ENCODE results near the gene MINDY4B. TPM values are rescaled to one million over a fixed set of nuclear protein-coding genes. Genes with fewer than 3 reads are reported as not detected.
A peak's percentile ranks its signal among the peaks of the same experiment; 100 is the strongest.

MINDY4B gene
- total and polyA plus RNA-seq, 5 donors, result not detected

DNA sequence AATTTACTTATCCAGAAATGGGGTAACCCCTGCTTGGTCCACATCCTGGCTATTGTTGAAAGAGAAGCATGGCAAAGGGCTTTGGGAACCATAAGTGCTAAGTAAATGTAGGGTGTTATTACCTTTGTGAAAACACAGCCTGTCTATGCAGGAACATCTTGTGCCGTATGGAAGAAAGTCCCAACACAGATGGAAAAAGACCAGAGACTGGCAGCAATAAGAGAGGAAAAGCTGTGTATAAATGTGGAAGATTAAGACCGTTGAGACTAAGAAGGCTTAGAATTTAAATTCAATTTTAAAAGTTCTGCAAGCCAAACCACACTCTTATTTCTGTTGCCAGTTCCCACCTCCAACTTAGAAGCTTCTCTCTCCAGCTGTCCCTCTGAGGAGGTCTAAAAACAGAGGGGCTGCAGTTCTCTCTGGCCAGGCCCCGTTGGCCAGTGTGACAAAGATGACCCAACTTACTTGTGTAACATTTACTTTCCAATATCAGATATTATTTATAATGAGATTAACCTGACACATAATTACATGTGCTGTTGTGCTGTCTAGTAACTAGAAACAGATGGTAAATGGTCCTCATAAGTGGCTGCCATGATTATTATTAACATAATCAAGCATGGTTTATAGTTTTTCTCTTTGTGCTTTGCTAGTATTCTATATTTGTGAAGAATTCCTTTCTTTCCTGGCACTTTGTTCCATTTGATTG lies 7.0 kb downstream of the MINDY4B start:
- Histone ChIP-seq H3K27me3 (ENCODE audit: control insufficient read depth, insufficient read depth) (no peaks in the 10 kb centered on the region), H3K4me3 (ENCODE audit: low read length) (no peak overlapping the region), H3K27ac (ENCODE audit: low read length) (no peak overlapping the region), H3K9me3 (ENCODE audit: control insufficient read depth, low read length) (no peaks in the 10 kb centered on the region), H3K4me1 (ENCODE audit: control insufficient read depth, insufficient read depth, low read length) (no peaks in the 10 kb centered on the region)
- 78% methylated on average over 3 of the region's 3 CpGs for WGBS
- intact Hi-C loops (cut with DNase I), result no loop called here
- DNase-seq (no peak), ATAC-seq (no peak)

DNA sequence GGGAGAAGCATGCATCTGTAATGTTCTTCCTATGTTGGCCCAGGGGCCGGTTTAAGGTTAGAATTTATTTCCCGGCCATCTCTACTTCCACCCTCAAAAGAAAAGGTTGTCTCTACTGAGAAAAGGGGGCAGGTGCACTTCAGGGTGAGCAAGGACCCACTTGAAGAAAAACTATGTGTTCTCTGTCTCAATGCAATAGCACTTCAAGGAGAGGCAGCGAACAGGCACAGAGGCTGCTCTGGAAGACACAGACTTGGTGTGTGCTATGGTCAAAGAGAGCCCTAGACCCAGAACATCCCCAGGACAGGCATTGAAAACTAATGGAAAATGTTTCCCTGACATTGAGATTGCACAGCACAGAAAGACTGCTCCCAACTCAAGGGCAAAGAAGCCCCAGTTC lies 7.6 kb downstream of the MINDY4B start:
- Histone ChIP-seq H3K27ac (ENCODE audit: low read length) (no peak overlapping the region), H3K4me1 (ENCODE audit: control insufficient read depth, insufficient read depth, low read length) (no peaks in the 10 kb centered on the region), H3K27me3 (ENCODE audit: control insufficient read depth, insufficient read depth) (no peaks in the 10 kb centered on the region), H3K4me3 (ENCODE audit: low read length) (no peak overlapping the region), H3K9me3 (ENCODE audit: control insufficient read depth, low read length) (no peaks in the 10 kb centered on the region)
- DNase-seq, result no peak
- WGBS, result 91% methylated on average over 3 of the region's 3 CpGs
- intact Hi-C loops (cut with DNase I), result no loop called here
- no peak for ATAC-seq

DNA sequence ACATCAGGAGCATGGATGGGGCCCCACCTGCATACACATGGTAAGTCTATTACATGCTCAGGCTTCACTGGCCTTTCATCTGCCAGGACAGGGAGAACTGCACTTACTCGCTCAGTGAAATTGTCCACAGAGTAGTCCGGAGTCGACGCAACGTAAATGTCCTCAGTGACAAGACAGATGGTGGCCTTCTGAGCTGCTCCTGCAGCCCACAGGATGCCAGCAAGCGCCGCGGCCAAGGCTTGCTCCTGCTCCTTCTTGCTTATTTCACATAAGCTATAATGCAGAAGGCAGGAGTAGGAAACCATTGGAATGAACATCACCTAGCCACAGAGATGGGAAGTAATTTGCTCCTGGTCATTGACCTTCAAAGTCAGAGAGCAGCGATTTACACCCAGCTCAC lies 14.4 kb downstream of the MINDY4B start:
- DNase-seq (no peak), ATAC-seq (no peak)
- Histone ChIP-seq H3K27me3 (ENCODE audit: control insufficient read depth, insufficient read depth) (no peaks in the 10 kb centered on the region), H3K4me1 (ENCODE audit: control insufficient read depth, insufficient read depth, low read length) (no peaks in the 10 kb centered on the region), H3K4me3 (ENCODE audit: low read length) (no peak overlapping the region), H3K9me3 (ENCODE audit: control insufficient read depth, low read length) (no peaks in the 10 kb centered on the region), H3K27ac (ENCODE audit: low read length) (no peak overlapping the region)
- WGBS, result 89% methylated on average over 9 of the region's 9 CpGs
- intact Hi-C loops (cut with DNase I), result no loop called here

DNA sequence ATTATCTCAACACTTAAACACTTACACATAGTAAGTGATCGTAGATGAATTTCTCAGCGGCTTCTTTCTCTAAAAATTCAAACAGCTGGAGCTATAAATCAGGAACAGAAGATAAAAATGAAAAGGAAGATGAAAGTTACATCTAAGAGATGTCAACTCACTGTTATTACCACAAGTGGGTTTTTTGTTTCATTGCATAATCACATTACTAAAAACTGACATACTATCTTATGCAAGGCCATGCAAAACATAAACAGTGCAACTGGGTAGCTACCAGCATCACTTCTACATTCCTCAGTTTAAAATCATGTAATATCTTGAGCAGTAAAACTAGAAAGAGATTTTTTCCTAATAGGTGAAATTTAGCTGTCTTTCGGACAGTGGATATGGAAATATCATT lies 14.9 kb downstream of the MINDY4B start:
- DNase-seq (no peak), ATAC-seq (no peak)
- Histone ChIP-seq H3K27ac (ENCODE audit: low read length) (no peak overlapping the region), H3K27me3 (ENCODE audit: control insufficient read depth, insufficient read depth) (no peaks in the 10 kb centered on the region), H3K4me1 (ENCODE audit: control insufficient read depth, insufficient read depth, low read length) (no peaks in the 10 kb centered on the region), H3K4me3 (ENCODE audit: low read length) (no peak overlapping the region), H3K9me3 (ENCODE audit: control insufficient read depth, low read length) (no peaks in the 10 kb centered on the region)
- intact Hi-C loops (cut with DNase I), result no loop called here
- WGBS, result 80% methylated on average over 3 of the region's 3 CpGs

DNA sequence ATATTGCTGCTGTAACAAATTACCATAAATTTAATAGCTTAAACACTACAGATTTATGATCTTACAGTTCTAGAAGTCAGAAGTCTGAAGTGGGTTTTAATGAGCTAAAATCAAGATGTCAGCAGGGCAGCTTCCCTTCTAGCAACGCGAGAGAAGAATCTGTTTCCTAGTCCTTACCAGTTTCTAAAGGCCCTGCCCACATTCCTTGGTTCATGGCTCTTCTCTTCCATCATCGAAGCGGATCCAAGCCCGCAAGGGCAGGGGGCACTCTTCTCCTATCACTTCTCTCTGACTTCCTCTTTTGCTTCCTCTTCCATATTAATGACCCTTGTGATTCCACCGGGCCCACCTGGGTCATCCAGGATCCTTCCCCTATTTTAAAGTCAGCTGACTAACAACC lies 16.1 kb downstream of the MINDY4B start:
- ATAC-seq (no peak), DNase-seq (no peak)
- 73% methylated on average over 6 of the region's 6 CpGs for WGBS
- Histone ChIP-seq H3K9me3 (ENCODE audit: control insufficient read depth, low read length) (no peaks in the 10 kb centered on the region), H3K27me3 (ENCODE audit: control insufficient read depth, insufficient read depth) (no peaks in the 10 kb centered on the region), H3K4me3 (ENCODE audit: low read length) (no peak overlapping the region), H3K4me1 (ENCODE audit: control insufficient read depth, insufficient read depth, low read length) (no peaks in the 10 kb centered on the region), H3K27ac (ENCODE audit: low read length) (no peak overlapping the region)
- intact Hi-C loops (cut with DNase I), result no loop called here

DNA sequence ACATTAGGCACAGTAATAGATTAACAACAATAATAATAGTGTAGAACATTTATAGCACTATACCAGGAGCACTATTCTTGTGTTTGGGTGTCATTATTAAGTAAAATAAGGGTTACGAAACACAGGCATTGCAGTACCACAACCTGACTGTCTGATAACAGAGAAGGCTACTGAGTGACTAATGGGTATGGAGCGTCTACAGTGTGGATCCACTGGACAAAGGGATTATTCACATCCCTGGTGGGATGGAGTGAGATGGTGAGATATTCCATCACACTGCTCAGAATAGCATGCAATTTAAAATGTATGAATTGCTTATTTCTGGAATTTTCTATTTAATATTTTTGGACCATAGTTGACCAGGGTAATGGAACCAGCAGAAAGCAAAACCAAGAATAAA lies 18.2 kb downstream of the MINDY4B start:
- H3K27ac ChIP-seq (ENCODE audit: low read length), result no peak overlapping the region
- 87% methylated on average over 2 of the region's 2 CpGs for WGBS
- H3K27me3 ChIP-seq (ENCODE audit: control insufficient read depth, insufficient read depth), result no peaks in the 10 kb centered on the region
- no peaks in the 10 kb centered on the region for H3K4me1 ChIP-seq (ENCODE audit: control insufficient read depth, insufficient read depth, low read length)
- no peaks in the 10 kb centered on the region for H3K9me3 ChIP-seq (ENCODE audit: control insufficient read depth, low read length)
- ATAC-seq, result no peak
- intact Hi-C loops (cut with DNase I), result no loop called here
- no peak overlapping the region for H3K4me3 ChIP-seq (ENCODE audit: low read length)
- DNase-seq, result no peak

DNA sequence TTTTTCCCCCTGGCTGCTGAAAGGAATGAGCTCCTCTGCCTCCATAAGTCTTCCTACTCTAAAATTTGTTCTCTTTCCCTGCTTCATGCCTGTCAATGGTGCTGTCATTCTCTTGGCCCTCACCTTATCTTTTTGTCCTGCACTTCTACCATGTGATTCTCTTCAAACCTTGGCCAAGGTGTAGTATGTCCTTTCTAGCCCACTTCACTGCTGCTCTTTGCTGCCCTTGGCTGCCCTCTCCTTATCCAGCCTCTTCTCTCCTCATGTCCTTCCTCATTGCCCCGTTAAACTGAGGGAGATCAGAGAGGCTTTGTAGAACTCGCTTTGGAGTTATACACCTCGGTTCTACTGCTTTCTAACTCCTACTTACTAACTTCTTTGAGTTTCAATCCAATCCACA lies 19.7 kb downstream of the MINDY4B start:
- H3K27me3 ChIP-seq (ENCODE audit: control insufficient read depth, insufficient read depth), result no peaks in the 10 kb centered on the region
- H3K27ac ChIP-seq (ENCODE audit: low read length), result no peak overlapping the region
- peak in 1 of 2 donors; percentile 54 for ATAC-seq
- DNase-seq, result no peak
- no peak overlapping the region for H3K4me3 ChIP-seq (ENCODE audit: low read length)
- intact Hi-C loops (cut with DNase I), result no loop called here
- no peaks in the 10 kb centered on the region for H3K9me3 ChIP-seq (ENCODE audit: control insufficient read depth, low read length)
- WGBS, result 56% methylated on average over 3 of the region's 3 CpGs
- no peaks in the 10 kb centered on the region for H3K4me1 ChIP-seq (ENCODE audit: control insufficient read depth, insufficient read depth, low read length)

DNA sequence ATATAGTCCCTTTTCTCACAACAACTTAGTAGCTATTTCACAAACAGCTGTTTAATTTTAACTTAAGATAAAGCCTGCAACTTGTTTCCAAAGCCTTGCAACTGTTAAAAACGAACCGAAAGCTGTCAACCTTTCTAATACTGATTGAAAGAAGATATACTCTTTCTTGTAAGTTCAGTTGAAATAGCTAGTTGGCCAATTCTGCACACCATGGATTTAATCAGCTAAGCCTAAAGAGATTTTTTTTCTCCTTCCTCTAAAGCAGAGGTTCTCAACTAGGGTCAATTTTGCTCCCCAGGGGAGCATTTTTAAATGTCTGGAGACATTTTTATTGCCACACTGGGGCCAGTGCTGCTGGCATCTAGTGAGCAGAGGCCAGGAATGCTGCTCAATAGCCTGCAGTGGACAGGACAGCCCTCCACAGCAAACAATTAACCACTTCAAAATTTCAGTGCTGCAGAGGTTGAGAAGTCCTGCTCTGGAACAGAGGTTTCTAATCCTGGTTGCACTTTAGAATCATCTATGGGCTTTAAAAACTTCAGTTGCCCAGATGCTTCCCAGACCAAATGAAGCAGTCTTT lies 26.2 kb downstream of the MINDY4B start:
- 29% methylated on average over 2 of the region's 2 CpGs for WGBS
- Histone ChIP-seq H3K27ac (ENCODE audit: low read length) (no peak overlapping the region), H3K4me1 (ENCODE audit: control insufficient read depth, insufficient read depth, low read length) (peaks cover 2% of the 10 kb centered on the region), H3K27me3 (ENCODE audit: control insufficient read depth, insufficient read depth) (no peaks in the 10 kb centered on the region), H3K4me3 (ENCODE audit: low read length) (no peak overlapping the region), H3K9me3 (ENCODE audit: control insufficient read depth, low read length) (no peaks in the 10 kb centered on the region)
- ATAC-seq (no peak), DNase-seq (no peak)
- intact Hi-C loops (cut with DNase I), result no loop called here

DNA sequence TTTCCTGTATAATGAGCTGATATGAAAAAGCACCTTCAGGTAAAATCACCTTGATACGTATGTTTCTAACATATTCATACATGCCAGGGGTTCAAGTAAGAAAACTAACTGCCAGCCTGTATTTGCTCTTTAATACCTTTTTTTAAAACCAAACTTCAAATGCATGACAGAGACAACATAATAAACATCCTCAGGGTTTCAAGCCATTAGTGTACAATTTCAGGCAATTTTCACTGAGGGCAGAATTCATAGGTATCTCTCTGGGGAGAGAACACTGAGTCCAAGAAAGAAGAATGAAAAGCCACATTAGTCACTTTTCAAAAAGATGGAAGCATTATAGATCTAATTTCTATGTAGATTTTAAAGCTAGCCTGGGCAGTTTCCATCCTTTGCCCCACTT lies 26.9 kb downstream of the MINDY4B start:
- intact Hi-C loops (cut with DNase I), result no loop called here
- ATAC-seq, result no peak
- Histone ChIP-seq H3K27ac (ENCODE audit: low read length) (no peak overlapping the region), H3K4me1 (ENCODE audit: control insufficient read depth, insufficient read depth, low read length) (peaks cover 2% of the 10 kb centered on the region), H3K27me3 (ENCODE audit: control insufficient read depth, insufficient read depth) (no peaks in the 10 kb centered on the region), H3K4me3 (ENCODE audit: low read length) (no peak overlapping the region), H3K9me3 (ENCODE audit: control insufficient read depth, low read length) (no peaks in the 10 kb centered on the region)
- DNase-seq, result no peak
- 91% methylated on average over 1 of the region's 1 CpG for WGBS

DNA sequence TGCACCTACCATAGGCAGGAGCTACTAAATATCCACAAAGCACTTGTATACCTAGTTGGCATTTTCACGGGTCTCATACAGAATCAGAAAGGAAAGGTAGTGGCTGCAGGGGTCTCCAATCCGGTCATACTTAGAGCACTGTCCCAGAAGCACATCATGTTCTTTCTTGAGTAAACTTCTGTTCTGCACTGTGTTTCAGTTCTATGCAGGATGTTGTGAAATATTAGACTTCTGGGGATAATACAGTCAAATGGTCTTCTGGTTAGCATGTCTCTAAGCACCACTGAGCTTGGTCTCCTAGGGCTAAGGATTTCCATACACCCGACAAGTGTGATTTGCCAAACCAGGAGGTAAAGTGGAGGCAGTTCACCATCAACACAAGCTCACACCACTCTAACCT lies 27.9 kb downstream of the MINDY4B start:
- H3K27ac ChIP-seq (ENCODE audit: low read length), result no peak overlapping the region

DNA sequence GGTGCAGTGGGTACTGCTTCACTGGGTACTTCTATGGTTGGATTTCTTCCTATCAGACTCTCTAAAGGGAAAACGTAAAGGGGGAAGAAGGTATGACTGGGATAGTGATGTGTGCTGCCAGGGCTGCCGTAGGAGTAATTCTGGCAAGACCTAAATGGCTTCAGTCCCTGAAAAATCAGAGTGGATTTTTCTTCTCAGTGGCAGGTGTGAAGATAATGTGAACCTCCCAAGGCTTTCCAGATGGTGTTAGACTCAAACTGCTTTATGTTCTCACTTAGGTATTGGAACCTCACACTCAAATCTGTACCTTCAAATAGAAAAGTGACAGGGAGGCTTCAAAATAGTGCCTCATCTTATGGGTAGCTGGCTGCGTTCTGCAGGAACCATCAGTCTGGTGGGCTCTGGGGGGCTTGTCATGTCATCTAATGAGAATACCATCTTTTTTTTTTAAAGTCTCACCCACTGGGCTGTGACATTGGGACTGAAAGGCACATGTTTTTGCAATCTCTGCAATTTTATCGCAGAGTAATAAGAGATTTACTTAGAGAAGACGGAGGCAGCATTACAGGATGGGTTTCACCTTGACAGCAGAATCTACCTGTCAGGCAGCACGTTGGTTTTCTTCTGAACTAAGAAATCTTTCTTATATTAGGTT lies 28.5 kb downstream of the MINDY4B start:
- H3K4me1 ChIP-seq (ENCODE audit: control insufficient read depth, insufficient read depth, low read length), result peaks cover 2% of the 10 kb centered on the region
- H3K27ac ChIP-seq (ENCODE audit: low read length), result peak overlapping the region; percentile 4
- intact Hi-C loops (cut with DNase I), result no loop called here
- WGBS, result 80% methylated on average over 6 of the region's 6 CpGs
- H3K4me3 ChIP-seq (ENCODE audit: low read length), result no peak overlapping the region
- ATAC-seq, result no peak
- no peaks in the 10 kb centered on the region for H3K9me3 ChIP-seq (ENCODE audit: control insufficient read depth, low read length)
- no peaks in the 10 kb centered on the region for H3K27me3 ChIP-seq (ENCODE audit: control insufficient read depth, insufficient read depth)
- DNase-seq, result no peak

More for the DNA sequence above, 27.9 kb downstream of the MINDY4B start:
- Histone ChIP-seq H3K4me3 (ENCODE audit: low read length) (no peak overlapping the region), H3K27me3 (ENCODE audit: control insufficient read depth, insufficient read depth) (no peaks in the 10 kb centered on the region), H3K9me3 (ENCODE audit: control insufficient read depth, low read length) (no peaks in the 10 kb centered on the region), H3K4me1 (ENCODE audit: control insufficient read depth, insufficient read depth, low read length) (peaks cover 2% of the 10 kb centered on the region)
- 82% methylated on average over 3 of the region's 3 CpGs for WGBS
- DNase-seq (no peak), ATAC-seq (no peak)
- intact Hi-C loops (cut with DNase I), result no loop called here

All from right cardiac atrium (tissue), 5 donors.